ENCODE data around the gene COG2.

COG2 gene

GRCh38 chr1:230668227-230668626 is 25.9 kb downstream of the COG2 start:
- in situ Hi-C loops (cut with MboI; ENCODE audit: low sequenced_read_pairs), result no loop called here

- in situ Hi-C loops (cut with MboI; ENCODE audit: low sequenced_read_pairs), result no loop called here
Observed at GRCh38 chr1:230669543-230669942, 27.3 kb downstream of the COG2 start.

GRCh38 chr1:230674581-230674980 is 32.3 kb downstream of the COG2 start:
- in situ Hi-C loops (cut with MboI; ENCODE audit: low sequenced_read_pairs), result no loop called here

- in situ Hi-C loops (cut with MboI; ENCODE audit: low sequenced_read_pairs), result no loop called here
Observed at GRCh38 chr1:230677200-230677599, 34.9 kb downstream of the COG2 start.

GRCh38 chr1:230679192-230679591 is 36.9 kb downstream of the COG2 start:
- in situ Hi-C loops (cut with MboI; ENCODE audit: low sequenced_read_pairs), result no loop called here

GRCh38 chr1:230679825-230680224 is 37.5 kb downstream of the COG2 start:
- in situ Hi-C loops (cut with MboI; ENCODE audit: low sequenced_read_pairs), result no loop called here

- in situ Hi-C loops (cut with MboI; ENCODE audit: low sequenced_read_pairs), result no loop called here
Observed at GRCh38 chr1:230680300-230681025, 38.2 kb downstream of the COG2 start.

GRCh38 chr1:230681599-230681998 is 39.3 kb downstream of the COG2 start:
- in situ Hi-C loops (cut with MboI; ENCODE audit: low sequenced_read_pairs), result no loop called here

GRCh38 chr1:230682274-230682673 is 40.0 kb downstream of the COG2 start:
- in situ Hi-C loops (cut with MboI; ENCODE audit: low sequenced_read_pairs), result no loop called here

GRCh38 chr1:230682882-230683610 is 40.8 kb downstream of the COG2 start:
- in situ Hi-C loops (cut with MboI; ENCODE audit: low sequenced_read_pairs), result no loop called here

GRCh38 chr1:230684146-230684545 is 41.9 kb downstream of the COG2 start:
- in situ Hi-C loops (cut with MboI; ENCODE audit: low sequenced_read_pairs), result no loop called here

- in situ Hi-C loops (cut with MboI; ENCODE audit: low sequenced_read_pairs), result no loop called here
Observed at GRCh38 chr1:230684998-230685397, 42.7 kb downstream of the COG2 start.

- in situ Hi-C loops (cut with MboI; ENCODE audit: low sequenced_read_pairs), result no loop called here
Observed at GRCh38 chr1:230686747-230687146, 44.5 kb downstream of the COG2 start.

- in situ Hi-C loops (cut with MboI; ENCODE audit: low sequenced_read_pairs), result no loop called here
Observed at GRCh38 chr1:230690101-230690500, 47.8 kb downstream of the COG2 start.

- in situ Hi-C loops (cut with MboI; ENCODE audit: low sequenced_read_pairs), result no loop called here
Observed at GRCh38 chr1:230691615-230692014, 49.3 kb downstream of the COG2 start.

- in situ Hi-C loops (cut with MboI; ENCODE audit: low sequenced_read_pairs), result no loop called here
Observed at GRCh38 chr1:230693221-230693620, 50.9 kb downstream of the COG2 start.

GRCh38 chr1:230693777-230694176 is 51.5 kb downstream of the COG2 start:
- in situ Hi-C loops (cut with MboI; ENCODE audit: low sequenced_read_pairs), result no loop called here

- in situ Hi-C loops (cut with MboI; ENCODE audit: low sequenced_read_pairs), result no loop called here
Observed at GRCh38 chr1:230694464-230694863, 52.2 kb downstream of the COG2 start.

GRCh38 chr1:230694991-230695390 is 52.7 kb downstream of the COG2 start:
- in situ Hi-C loops (cut with MboI; ENCODE audit: low sequenced_read_pairs), result no loop called here

- in situ Hi-C loops (cut with MboI; ENCODE audit: low sequenced_read_pairs), result no loop called here
Observed at GRCh38 chr1:230696218-230696617, 53.9 kb downstream of the COG2 start.

GRCh38 chr1:230696722-230697437 is 54.6 kb downstream of the COG2 start:
- in situ Hi-C loops (cut with MboI; ENCODE audit: low sequenced_read_pairs), result no loop called here

GRCh38 chr1:230698130-230698529 is 55.8 kb downstream of the COG2 start:
- in situ Hi-C loops (cut with MboI; ENCODE audit: low sequenced_read_pairs), result no loop called here

Measured in HL-60/S4 treated with retinoic acid at 250 ng/mL for 4 days and 3 days (cell line).